Measurements from ENCODE around the gene TNFRSF6B.

GRCh38 chr20:63656451-63656850 lies 40.0 kb upstream of the TNFRSF6B start:
- no peak for TF ChIP-seq POLR2A (IDR thresholded peaks at IDR 0.05; ENCODE audit: low read length)
- no peak for TF ChIP-seq GATA1 (IDR thresholded peaks at IDR 0.05; ENCODE audit: low read depth, low read length)

Data from erythroblast (primary cell).